ENCODE data around the gene CACNA1B. TPM values are rescaled to one million over a fixed set of nuclear protein-coding genes. Genes with fewer than 3 reads are reported as not detected.

Gene CACNA1B
- total and polyA plus RNA-seq, 4 donors, result 0.01 to 0.20 (median 0.09) TPM; not detected in 1

DNA sequence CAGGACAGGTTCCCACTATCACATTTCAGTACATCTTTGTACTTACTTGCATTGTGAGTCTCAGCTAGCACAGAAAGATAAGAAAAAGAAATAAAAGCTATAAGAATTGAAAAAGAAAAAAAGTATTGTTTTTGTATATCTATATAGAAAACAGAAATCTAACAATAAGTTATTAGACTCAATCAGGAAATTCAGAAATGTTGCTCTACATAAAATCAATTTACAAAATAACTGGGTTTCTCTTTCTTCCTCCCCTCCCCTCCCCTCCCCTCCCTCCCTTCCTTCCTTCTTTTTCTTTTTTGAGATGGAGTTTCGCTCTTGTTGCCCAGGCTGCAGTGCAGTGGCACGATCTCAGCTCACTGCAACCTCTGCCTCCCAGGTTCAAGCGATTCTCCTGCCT lies 7.2 kb upstream of the CACNA1B start:
- no peak overlapping the region for H3K4me3 ChIP-seq
- ATAC-seq (ENCODE audit: insufficient read depth, low FRiP score) (no peak), DNase-seq (no peak)
- WGBS, 2 donors, result 67 to 70% methylated on average over 3 of the region's 3 CpGs
- H3K9ac ChIP-seq (ENCODE audit: insufficient read depth in 1 of 2, low read length in 2 of 2), result no peak overlapping the region
- H3K4me1 ChIP-seq (ENCODE audit: control insufficient read depth in 5 of 5, insufficient read depth in 5 of 5, low read length in 5 of 5), result peaks cover 0 to 12% (median 0%) of the 10 kb centered on the region in 5 donors
- H3K36me3 ChIP-seq (ENCODE audit: control insufficient read depth in 4 of 4, insufficient read depth in 4 of 4, low read length in 4 of 4), result no peaks in the 10 kb centered on the region
- no peak overlapping the region for H3K27ac ChIP-seq (ENCODE audit: low read depth in 1 of 2, low read length in 1 of 2)
- peaks cover 0 to 8% (median 2%) of the 10 kb centered on the region in 3 donors for H3K27me3 ChIP-seq (ENCODE audit: control insufficient read depth in 3 of 3, insufficient read depth in 3 of 3, low read length in 2 of 3)
- peaks cover 0 to 11% (median 0%) of the 10 kb centered on the region in 4 donors for H3K9me3 ChIP-seq (ENCODE audit: control insufficient read depth in 4 of 4, insufficient read depth in 3 of 4, low read length in 3 of 4)
- TF ChIP-seq CTCF (IDR thresholded peaks at IDR 0.05; ENCODE audit: control extremely low read depth, extremely low read depth), result no peak

GRCh38 chr9:137872296-137872695 lies 5.3 kb upstream of the CACNA1B start:
- peaks cover 4 to 23% (median 11%) of the 10 kb centered on the region in 3 donors for H3K27me3 ChIP-seq (ENCODE audit: control insufficient read depth in 3 of 3, insufficient read depth in 3 of 3, low read length in 2 of 3)
- 83 to 88% methylated on average over 10 of the region's 10 CpGs for WGBS, 2 donors

DNA sequence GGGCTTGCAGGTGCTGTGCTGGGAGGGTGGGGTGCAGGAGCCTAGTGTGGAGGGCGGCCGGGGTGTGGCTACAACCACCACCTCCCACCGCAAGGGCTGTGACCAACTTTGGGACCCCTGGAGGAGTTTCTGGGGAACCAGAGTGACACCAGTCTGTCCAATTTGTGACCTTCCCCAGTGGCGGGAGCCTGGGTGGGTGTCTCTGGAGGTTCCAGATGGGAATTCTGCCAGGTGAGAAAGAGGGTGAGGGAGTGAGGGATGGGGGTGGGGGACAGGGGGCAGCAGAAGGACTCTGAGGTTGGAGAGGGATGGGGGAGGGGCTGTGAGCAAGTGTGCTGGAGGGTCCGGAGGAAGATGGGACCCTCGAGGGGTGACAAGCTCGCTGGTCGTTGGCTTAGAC lies 4.2 kb upstream of the CACNA1B start:
- H3K9ac ChIP-seq (ENCODE audit: insufficient read depth in 1 of 2, low read length in 2 of 2), result no peak overlapping the region
- 77 to 90% methylated on average over 8 of the region's 8 CpGs for WGBS, 2 donors
- DNase-seq, result no peak

More at GRCh38 chr9:137872296-137872695, 5.3 kb upstream of the CACNA1B start:
- H3K9me3 ChIP-seq (ENCODE audit: control insufficient read depth in 4 of 4, insufficient read depth in 3 of 4, low read length in 3 of 4), result peaks cover 0 to 19% (median 0%) of the 10 kb centered on the region in 4 donors
- H3K4me3 ChIP-seq, result no peak overlapping the region
- H3K27ac ChIP-seq (ENCODE audit: low read depth in 1 of 2, low read length in 1 of 2), result no peak overlapping the region
- no peaks in the 10 kb centered on the region for H3K36me3 ChIP-seq (ENCODE audit: control insufficient read depth in 4 of 4, insufficient read depth in 4 of 4, low read length in 4 of 4)
- ATAC-seq (ENCODE audit: insufficient read depth, low FRiP score) (no peak), DNase-seq (no peak)
- no peak overlapping the region for H3K9ac ChIP-seq (ENCODE audit: insufficient read depth in 1 of 2, low read length in 2 of 2)
- TF ChIP-seq CTCF (IDR thresholded peaks at IDR 0.05; ENCODE audit: control extremely low read depth, extremely low read depth), result no peak
- H3K4me1 ChIP-seq (ENCODE audit: control insufficient read depth in 5 of 5, insufficient read depth in 5 of 5, low read length in 5 of 5), result no peaks in the 10 kb centered on the region

More for the DNA sequence above, 4.2 kb upstream of the CACNA1B start:
- Histone ChIP-seq H3K36me3 (ENCODE audit: control insufficient read depth in 4 of 4, insufficient read depth in 4 of 4, low read length in 4 of 4) (no peaks in the 10 kb centered on the region), H3K27me3 (ENCODE audit: control insufficient read depth in 3 of 3, insufficient read depth in 3 of 3, low read length in 2 of 3) (peaks cover 9 to 23% (median 11%) of the 10 kb centered on the region in 3 donors), H3K4me3 (no peak overlapping the region), H3K4me1 (ENCODE audit: control insufficient read depth in 5 of 5, insufficient read depth in 5 of 5, low read length in 5 of 5) (peaks cover 0 to 3% (median 0%) of the 10 kb centered on the region in 5 donors), H3K9me3 (ENCODE audit: control insufficient read depth in 4 of 4, insufficient read depth in 3 of 4, low read length in 3 of 4) (peaks cover 0 to 18% (median 0%) of the 10 kb centered on the region in 4 donors), H3K27ac (ENCODE audit: low read depth in 1 of 2, low read length in 1 of 2) (no peak overlapping the region)
- no peak for TF ChIP-seq CTCF (IDR thresholded peaks at IDR 0.05; ENCODE audit: control extremely low read depth, extremely low read depth)
- ATAC-seq (ENCODE audit: insufficient read depth, low FRiP score), result no peak

All from lung (tissue), 12 donors.